A673 (cell line): ENCODE results near the gene GTF3C1.

Experiments
- EZH2 ChIP-seq: fragments of 200-600 bp; sonication (generic); IDR thresholded peaks from 2 replicates; pipeline ENCODE4 v1.6.1; 2017; ENCODE audit warnings: borderline replicate concordance, low read depth, mild to moderate bottlenecking, mixed read lengths, antibody characterized with exemption, low read length; ENCODE audit not compliant: poor library complexity, severe bottlenecking
- TF ChIP-seq, protein P1 (sequence below): fragments of 300-800, 200-600 bp; sonication (generic); conservative IDR thresholded peaks from 2 replicates; pipeline ENCODE4 v1.5.1; 2017; ENCODE audit warnings: low read depth, mild to moderate bottlenecking, antibody characterized with exemption, low read length, moderate library complexity, mixed read lengths

DNA sequence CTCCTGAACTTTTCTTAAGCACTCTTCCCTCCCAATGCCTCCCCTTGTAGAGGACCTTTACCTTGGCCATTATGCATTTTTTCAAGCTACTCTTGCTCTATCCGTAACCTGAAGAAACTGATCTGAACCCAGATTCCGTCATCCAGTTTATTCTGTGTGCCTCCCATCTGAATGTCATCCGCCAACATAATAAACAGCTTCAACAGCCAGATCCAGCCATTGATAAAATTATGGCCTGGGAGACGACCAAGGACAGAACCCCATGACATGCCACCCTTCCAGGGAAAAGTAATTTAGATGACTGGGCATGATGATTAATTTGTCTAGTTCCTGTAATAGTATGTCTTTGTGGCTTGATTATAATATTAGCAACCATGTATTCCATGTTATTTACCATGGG is 42.1 kb upstream of the GTF3C1 start:
- TF ChIP-seq, protein P1, sequence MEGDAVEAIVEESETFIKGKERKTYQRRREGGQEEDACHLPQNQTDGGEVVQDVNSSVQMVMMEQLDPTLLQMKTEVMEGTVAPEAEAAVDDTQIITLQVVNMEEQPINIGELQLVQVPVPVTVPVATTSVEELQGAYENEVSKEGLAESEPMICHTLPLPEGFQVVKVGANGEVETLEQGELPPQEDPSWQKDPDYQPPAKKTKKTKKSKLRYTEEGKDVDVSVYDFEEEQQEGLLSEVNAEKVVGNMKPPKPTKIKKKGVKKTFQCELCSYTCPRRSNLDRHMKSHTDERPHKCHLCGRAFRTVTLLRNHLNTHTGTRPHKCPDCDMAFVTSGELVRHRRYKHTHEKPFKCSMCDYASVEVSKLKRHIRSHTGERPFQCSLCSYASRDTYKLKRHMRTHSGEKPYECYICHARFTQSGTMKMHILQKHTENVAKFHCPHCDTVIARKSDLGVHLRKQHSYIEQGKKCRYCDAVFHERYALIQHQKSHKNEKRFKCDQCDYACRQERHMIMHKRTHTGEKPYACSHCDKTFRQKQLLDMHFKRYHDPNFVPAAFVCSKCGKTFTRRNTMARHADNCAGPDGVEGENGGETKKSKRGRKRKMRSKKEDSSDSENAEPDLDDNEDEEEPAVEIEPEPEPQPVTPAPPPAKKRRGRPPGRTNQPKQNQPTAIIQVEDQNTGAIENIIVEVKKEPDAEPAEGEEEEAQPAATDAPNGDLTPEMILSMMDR: no peak
- no peak for TF ChIP-seq EZH2
